GM21381 (cell line): Measurements from ENCODE around the gene PDPK1.
"Not testable (repeated sequence)": the region's sequence is repeated elsewhere in the genome, so short reads cannot be mapped to it uniquely, and the experiment has no call there.

Source experiments
- ATAC-seq: cut with Tn5 transposase; IDR thresholded peaks from one replicate; pipeline ENCODE4 v1.9.1; 2021; ENCODE audit warnings: mild to moderate bottlenecking, moderate library complexity; ENCODE audit not compliant: unreplicated experiment

Gene PDPK1

DNA sequence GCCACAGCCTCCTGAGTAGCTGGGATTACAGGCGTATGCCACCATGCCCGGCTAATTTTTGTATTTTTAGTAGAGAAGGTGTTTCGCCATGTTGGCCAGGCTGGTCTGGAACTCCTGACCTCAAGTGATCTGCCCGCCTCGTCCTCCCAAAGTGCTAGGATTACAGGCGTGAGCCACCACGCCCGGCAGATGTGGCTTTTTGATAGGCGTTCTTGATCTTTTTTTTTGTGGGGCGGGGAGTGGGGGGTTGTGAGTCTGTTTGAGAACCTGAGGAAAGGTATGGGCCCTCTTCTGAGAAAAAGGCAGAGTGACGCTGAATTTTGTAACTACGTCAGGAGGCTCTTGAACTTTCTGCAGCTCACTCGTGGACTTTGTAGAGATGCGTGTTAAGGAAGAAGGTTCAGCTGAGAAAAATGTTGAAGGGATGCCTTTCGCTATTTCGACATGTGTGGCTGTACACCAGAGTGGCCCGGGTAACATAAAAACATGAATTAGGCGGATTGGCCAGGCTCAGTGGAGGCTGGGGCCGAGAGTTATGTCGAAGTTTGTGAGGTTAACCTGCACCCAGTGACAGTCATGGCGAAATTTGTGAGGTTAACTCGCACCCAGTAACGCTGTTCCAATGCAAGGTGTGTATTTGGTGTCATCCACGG is 1.5 kb downstream of the PDPK1 start:
- ATAC-seq = not testable (repeated sequence)

DNA sequence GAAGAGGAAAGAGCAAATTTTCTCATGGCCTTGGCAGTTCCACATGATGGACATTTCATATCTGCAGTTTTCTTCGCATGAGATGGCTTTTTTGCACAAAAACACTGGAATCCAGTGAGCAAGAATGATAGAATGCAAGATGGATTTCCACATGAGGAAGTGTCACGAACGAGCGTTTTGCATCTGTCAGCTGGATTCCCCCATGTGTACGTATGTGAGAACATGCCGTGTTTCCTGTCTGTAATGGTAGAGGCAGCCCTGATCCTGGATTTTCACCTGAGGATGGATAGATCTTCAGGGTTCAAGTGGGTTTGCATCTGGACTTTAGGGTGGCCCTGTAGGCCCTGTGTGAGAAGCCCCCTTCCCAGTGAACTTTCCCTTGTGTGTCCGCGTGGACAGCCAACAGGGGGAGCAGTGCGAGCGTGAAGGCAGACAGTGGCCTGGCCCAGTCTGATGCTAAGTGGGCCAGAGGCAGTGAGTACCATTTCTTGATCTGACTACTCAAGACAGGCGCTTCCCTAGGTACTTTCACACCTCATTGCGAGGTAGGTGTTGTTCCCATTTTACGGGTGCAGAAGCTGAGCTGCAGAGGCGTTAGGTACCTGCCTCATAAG is 2.1 kb downstream of the PDPK1 start:
- not testable (repeated sequence) for ATAC-seq

DNA sequence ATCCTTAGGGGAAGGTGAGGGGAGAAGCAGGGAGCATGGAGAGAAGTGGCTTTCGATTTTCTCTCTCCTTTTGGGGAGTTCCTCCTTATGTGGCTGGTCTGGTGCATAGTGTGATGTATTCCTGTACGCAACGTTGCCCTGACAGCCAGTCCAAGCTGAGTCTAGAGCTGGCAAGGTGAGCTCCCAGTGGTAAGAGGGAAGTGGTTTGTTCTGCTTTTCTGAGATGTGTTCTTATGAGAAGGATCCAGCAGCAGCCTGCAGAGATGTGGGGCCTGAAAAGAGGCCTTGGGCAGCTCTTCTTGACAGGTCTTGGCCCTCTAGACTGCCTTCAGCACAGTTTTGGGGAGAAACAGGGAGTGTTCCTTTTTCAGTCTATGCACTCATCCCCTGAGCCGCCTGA is 3.1 kb downstream of the PDPK1 start:
- ATAC-seq = not testable (repeated sequence)

GRCh38 chr16:2541409-2541808 is 3.6 kb downstream of the PDPK1 start:
- ATAC-seq = not testable (repeated sequence)

GRCh38 chr16:2543771-2544170 is 6.0 kb downstream of the PDPK1 start:
- ATAC-seq = not testable (repeated sequence)

DNA sequence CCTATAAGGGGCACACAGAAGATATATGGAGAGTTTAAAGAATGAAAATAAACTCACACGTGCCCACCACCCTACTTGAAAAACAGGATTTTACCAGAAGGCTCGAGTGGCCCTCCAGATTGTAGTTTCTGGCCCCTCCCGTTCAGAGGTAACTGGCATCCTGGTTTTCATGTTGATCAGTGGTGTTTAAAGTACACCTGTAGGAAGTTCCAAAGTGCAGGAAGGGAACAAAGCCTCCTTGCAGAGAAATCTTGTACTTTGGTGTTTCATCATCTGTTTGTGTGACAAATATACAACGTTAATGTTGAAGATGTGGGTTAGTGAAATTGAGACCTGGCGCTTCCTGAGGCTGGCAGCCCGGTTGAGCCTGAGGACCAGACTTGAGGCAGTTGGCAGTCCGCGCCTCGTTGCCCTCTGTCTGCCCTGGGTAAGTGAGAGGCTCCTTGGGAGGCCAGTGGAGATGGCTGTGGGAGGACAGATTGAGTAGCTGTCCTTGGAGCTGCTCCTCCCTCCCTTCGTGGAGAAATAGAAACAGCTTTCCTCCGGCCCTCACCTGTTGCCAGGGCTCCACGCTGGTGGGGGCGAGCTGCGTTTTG is 12.6 kb downstream of the PDPK1 start:
- ATAC-seq = not testable (repeated sequence)

DNA sequence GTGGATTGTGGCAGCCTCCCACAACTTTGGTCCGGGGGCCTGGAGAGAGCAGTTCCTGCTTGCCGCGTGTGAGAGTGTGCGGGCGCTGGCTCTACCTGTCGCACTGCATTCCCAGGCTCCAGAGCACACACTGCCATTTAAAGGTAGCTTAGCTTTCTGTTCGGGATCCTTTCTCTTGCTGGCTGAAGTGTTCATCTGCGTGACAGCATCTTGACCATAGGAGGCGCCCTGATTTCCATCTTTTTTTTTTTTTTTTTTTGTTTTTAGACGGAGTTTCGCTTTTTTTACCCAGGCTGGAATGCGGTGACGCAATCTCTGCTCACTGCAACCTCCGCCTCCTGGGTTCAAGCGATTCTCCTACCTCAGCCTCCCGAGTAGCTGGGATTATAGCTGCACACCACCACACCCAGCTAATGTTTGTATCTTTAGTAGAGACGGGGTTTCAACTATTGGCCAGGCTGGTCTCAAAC is 13.6 kb downstream of the PDPK1 start:
- not testable (repeated sequence) for ATAC-seq

GRCh38 chr16:2554709-2555425 is 17.0 kb downstream of the PDPK1 start:
- not testable (repeated sequence) for ATAC-seq

DNA sequence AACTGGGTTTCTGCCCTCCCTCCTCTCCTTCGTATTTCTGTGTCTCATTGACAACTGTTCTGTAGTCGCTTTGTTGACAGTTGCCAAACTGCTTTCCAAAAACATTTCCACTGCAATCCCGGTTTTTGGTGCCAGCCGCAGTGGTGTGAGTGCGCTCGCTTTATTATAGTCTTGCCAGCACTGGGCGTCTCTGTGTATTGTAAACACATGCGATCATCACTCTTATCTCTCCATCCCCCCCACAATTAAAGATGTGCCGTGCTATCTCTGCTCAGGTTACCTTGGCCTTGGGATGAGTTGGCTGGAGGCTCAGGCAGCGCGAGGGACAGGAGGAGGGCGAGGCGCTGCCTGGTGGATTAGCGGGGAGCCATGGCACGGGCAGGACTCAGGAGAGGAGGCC is 19.3 kb downstream of the PDPK1 start:
- not testable (repeated sequence) for ATAC-seq

DNA sequence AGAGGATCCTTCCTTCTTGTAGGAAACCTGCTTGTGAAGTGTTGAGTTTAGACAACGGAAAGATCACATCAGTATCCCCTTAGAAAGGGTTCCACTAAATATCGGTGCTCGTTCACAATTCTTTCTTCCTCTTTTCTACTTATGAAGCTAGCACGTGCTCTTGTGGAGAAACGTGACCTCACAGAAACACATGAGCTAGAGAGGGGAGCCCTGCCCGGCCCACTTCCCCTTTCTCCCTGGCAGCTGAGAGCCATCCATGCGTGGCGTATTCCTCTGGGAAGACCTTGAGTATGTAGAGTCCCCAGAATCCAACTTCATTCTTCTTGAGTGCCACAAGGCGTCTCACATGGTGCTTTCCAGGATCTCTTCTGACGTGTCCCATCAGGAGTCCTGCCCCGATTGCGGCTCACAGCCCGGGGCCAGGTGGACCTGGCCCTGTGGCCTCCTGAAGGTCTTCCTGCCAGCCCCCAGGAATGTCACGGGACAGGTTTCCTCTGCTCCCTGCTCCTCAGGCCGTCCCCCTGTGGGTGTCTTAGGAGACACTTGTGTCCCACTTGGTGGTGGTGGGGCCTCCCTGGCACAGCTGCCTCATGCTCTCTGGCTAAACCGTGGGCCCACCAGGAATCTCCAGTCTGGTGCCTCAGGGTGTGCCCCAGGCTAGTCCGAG is 22.4 kb downstream of the PDPK1 start:
- ATAC-seq = not testable (repeated sequence)

DNA sequence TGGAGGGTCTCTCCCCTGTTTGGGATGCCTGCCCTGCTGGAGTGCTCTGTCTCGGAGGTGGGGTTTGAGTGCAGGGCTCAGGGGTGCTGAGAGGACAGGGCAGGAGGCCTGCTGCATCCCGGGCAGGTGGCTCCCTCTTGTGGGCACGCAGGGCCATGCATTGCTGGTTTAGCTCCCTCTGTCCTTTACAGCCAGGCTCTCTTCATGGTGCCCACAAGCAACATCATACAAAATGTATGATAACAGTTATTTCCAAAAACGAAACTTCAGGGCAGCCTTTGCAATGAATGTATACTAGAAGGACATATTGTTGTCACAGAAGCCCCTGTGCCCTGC is 22.9 kb downstream of the PDPK1 start:
- ATAC-seq = not testable (repeated sequence)

DNA sequence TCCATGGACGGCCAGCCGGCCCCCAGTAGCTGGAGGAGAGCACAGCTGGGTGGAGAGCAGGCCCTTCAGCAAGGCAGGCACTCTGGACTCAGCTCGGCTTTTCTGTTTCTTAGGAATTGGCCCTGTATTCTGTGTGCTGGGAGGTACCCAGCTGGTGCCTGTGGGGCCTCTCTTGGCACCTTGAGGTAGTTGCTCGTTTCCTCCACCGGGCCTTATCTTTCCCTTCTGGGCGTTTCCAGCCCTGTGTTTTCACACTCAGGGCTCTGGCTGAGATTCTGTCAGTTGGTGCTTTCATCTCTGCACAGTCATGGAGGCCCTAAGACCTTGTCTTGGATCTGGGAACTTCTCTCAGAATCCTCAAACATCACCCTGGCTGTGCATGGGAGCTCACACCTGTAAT is 29.7 kb downstream of the PDPK1 start:
- not testable (repeated sequence) for ATAC-seq

GRCh38 chr16:2568573-2568972 is 30.8 kb downstream of the PDPK1 start:
- ATAC-seq = not testable (repeated sequence)

DNA sequence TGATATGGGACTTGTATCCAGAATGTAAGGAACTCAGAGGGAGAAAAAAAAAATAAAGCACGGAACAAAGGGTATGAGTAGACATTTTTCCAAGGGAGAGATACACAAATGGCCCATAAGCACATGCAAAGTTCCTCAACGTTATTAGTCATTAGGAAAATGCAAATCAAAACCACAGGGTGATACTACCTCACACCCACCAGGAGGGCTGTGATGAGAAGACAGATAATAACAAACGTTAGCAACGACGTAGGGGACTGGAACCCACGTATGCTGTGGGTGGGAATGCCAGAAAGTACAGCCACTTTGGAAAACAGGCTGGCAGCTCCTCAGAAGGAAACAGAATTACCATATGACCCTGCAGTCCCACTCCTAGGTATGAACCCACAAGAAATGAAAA is 34.9 kb downstream of the PDPK1 start:
- ATAC-seq = not testable (repeated sequence)

GRCh38 chr16:2575839-2576238 is 38.0 kb downstream of the PDPK1 start:
- not testable (repeated sequence) for ATAC-seq

DNA sequence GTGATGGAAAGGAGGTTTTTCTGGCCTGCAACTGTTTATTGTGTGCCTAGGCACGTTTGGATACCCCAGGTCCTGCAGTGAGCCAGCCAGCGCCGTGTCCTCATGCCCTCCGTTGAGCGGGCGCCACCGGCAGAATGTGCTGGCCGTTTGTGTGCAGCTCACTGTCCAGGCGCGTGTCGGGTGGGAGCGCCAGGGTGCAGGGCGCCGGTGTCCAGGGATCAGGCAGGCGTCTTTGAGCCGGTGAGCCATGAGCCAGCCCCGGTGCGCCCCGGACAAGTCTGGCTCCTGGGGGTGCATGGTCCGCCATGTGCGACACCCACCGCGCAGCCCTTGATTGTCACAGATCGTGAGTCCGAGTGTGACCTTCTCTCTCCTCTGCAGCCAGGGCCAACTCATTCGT is 39.2 kb downstream of the PDPK1 start:
- ATAC-seq = not testable (repeated sequence)

GRCh38 chr16:2578905-2579304 is 41.1 kb downstream of the PDPK1 start:
- ATAC-seq = not testable (repeated sequence)

- not testable (repeated sequence) for ATAC-seq
Observed at GRCh38 chr16:2580143-2580542, 42.3 kb downstream of the PDPK1 start.

DNA sequence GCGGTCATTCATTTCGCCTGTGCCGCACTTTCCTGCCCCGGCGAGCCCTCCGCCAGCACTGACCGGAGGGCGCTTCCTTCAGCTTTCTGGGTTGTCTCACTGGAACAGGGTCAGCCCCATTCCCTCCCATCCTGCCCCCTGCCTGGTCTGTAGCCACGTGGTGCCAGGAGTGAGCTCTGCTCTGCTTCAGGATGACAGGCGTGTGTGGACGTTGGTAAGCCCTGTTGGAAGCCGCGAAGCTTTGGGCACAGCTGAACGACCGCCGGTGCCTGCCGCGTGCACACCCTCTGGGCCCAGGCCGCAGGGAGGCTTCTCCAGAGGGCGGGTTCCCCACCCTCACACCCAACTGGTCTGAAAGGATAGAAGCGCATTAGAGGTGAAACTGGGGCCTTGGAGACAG is 43.0 kb downstream of the PDPK1 start:
- not testable (repeated sequence) for ATAC-seq

GRCh38 chr16:2584729-2585650 is 47.2 kb downstream of the PDPK1 start:
- ATAC-seq = no peak
